ENCODE results near the gene RFESD. TPM values are rescaled to one million over a fixed set of nuclear protein-coding genes. Genes with fewer than 3 reads are reported as not detected.

RFESD gene
- polyA plus RNA-seq, 3 donors = 0.15 to 1.4 (median 0.24) TPM

DNA sequence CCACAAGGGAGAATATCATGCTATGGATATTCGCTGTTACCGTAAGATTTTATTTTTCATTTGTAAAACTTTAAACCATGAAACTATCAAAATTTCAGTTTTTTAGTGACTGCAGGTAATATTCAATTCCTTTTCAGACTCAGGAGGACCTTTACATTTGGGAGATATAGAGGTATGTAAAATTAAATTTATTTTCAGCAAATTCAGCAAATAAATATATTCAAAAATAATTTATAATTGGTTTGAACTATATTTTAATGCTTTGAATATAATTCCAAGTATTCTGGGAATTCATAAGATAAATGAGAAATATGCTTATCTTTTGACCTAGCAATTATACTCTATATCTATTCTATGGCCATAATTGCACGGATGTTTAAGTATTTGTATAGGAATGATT lies 7.6 kb downstream of the RFESD start:
- H3K4me1 Mint-ChIP-seq = no peaks in the 10 kb centered on the region
- H3K79me2 ChIP-seq (ENCODE audit: insufficient read depth, low read length) = no peaks in the 10 kb centered on the region
- no peaks in the 10 kb centered on the region for H3K27me3 Mint-ChIP-seq (ENCODE audit: low read depth in 3 of 3)
- no peaks in the 10 kb centered on the region for H3K36me3 ChIP-seq (replicated peaks in 1 of 2; ENCODE audit: control insufficient read depth in 1 of 2, insufficient read depth in 2 of 2, low read length in 2 of 2)
- no peak overlapping the region for H2AFZ ChIP-seq (ENCODE audit: insufficient read depth, low read depth, low read length, poor library complexity, severe bottlenecking)
- intact Hi-C loops (cut with micrococcal nuclease) = no loop called here
- H3K4me1 ChIP-seq (ENCODE audit: control insufficient read depth in 1 of 2, insufficient read depth in 2 of 2, low read length in 2 of 2) = no peaks in the 10 kb centered on the region
- no CpG with 5 or more reads among the region's 3 CpGs for WGBS (ENCODE audit: insufficient coverage)
- no peak overlapping the region for H3K27ac ChIP-seq (ENCODE audit: low read depth in 1 of 2, low read length in 2 of 2)
- H3K4me3 ChIP-seq (replicated peaks in 1 of 3; ENCODE audit: low read depth in 2 of 3, low read length in 3 of 3) = no peak overlapping the region
- no peaks in the 10 kb centered on the region for H3K27me3 ChIP-seq (ENCODE audit: control insufficient read depth in 2 of 2, insufficient read depth in 2 of 2, low read length in 2 of 2)
- no peak overlapping the region for H3K4me2 ChIP-seq (replicated peaks; ENCODE audit: extremely low read depth, low read length, poor library complexity, severe bottlenecking)
- H3K9ac ChIP-seq (ENCODE audit: insufficient read depth, low read length, poor library complexity, severe bottlenecking) = no peak overlapping the region
- no peaks in the 10 kb centered on the region for H3K9me3 ChIP-seq (replicated peaks in 1 of 2; ENCODE audit: control insufficient read depth in 1 of 2, insufficient read depth in 1 of 2, low read length in 2 of 2)
- no peaks in the 10 kb centered on the region for H3K9me3 Mint-ChIP-seq
- no peak overlapping the region for H3K27ac Mint-ChIP-seq
- TF ChIP-seq CTCF (IDR thresholded peaks at IDR 0.05) = no peak
- H3K36me3 Mint-ChIP-seq = no peaks in the 10 kb centered on the region
- H4K20me1 ChIP-seq (ENCODE audit: insufficient read depth, low read length) = no peaks in the 10 kb centered on the region
- no peak for DNase-seq
- no peak overlapping the region for H3K4me3 Mint-ChIP-seq

DNA sequence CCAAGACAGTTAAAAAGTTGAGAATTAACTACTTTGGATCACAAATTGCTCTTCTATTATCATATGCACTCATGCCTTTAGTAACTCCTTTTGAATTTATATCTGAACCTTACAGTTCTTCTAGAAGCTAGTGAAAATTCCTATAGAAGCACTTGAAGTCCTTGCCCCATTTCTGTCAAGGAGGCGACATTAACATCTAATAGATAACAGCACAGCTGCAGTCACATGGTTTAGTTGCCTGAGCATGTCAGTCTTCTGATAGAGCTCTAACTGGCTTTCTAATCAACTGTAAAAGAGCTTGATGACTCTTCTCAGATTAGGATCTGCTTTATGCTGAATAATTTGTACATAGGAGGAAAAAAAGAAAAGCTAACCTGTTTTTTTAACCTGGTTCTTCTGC lies 9.0 kb downstream of the RFESD start:
- H3K4me1 ChIP-seq (ENCODE audit: control insufficient read depth in 1 of 2, insufficient read depth in 2 of 2, low read length in 2 of 2) = no peaks in the 10 kb centered on the region
- H3K27ac ChIP-seq (ENCODE audit: low read depth in 1 of 2, low read length in 2 of 2) = no peak overlapping the region
- no peaks in the 10 kb centered on the region for H3K36me3 ChIP-seq (replicated peaks in 1 of 2; ENCODE audit: control insufficient read depth in 1 of 2, insufficient read depth in 2 of 2, low read length in 2 of 2)
- H3K4me3 ChIP-seq (replicated peaks in 1 of 3; ENCODE audit: low read depth in 2 of 3, low read length in 3 of 3) = no peak overlapping the region
- H3K79me2 ChIP-seq (ENCODE audit: insufficient read depth, low read length) = no peaks in the 10 kb centered on the region
- no peak for TF ChIP-seq CTCF (IDR thresholded peaks at IDR 0.05)
- Mint-ChIP-seq H3K4me3 (no peak overlapping the region), H3K27me3 (ENCODE audit: low read depth in 3 of 3) (no peaks in the 10 kb centered on the region), H3K9me3 (no peaks in the 10 kb centered on the region), H3K4me1 (no peaks in the 10 kb centered on the region), H3K27ac (no peak overlapping the region), H3K36me3 (no peaks in the 10 kb centered on the region)
- DNase-seq = no peak
- no peak overlapping the region for H2AFZ ChIP-seq (ENCODE audit: insufficient read depth, low read depth, low read length, poor library complexity, severe bottlenecking)
- H3K4me2 ChIP-seq (replicated peaks; ENCODE audit: extremely low read depth, low read length, poor library complexity, severe bottlenecking) = no peak overlapping the region
- no peaks in the 10 kb centered on the region for H3K9me3 ChIP-seq (replicated peaks in 1 of 2; ENCODE audit: control insufficient read depth in 1 of 2, insufficient read depth in 1 of 2, low read length in 2 of 2)
- H3K27me3 ChIP-seq (ENCODE audit: control insufficient read depth in 2 of 2, insufficient read depth in 2 of 2, low read length in 2 of 2) = no peaks in the 10 kb centered on the region
- H4K20me1 ChIP-seq (ENCODE audit: insufficient read depth, low read length) = no peaks in the 10 kb centered on the region
- 80% methylated on average over 1 of the region's 1 CpG for WGBS (ENCODE audit: insufficient coverage)
- H3K9ac ChIP-seq (ENCODE audit: insufficient read depth, low read length, poor library complexity, severe bottlenecking) = no peak overlapping the region
- intact Hi-C loops (cut with micrococcal nuclease) = no loop called here
